Measurements from ENCODE around the gene MARCHF9.

MARCHF9 gene

GRCh38 chr12:57753756-57754337 is 1.1 kb upstream of the MARCHF9 start:
- DNase-seq (ENCODE audit: low read depth in 2 of 2) = no peak

- no peak for DNase-seq (ENCODE audit: low read depth in 2 of 2)
Observed at GRCh38 chr12:57755194-57755453, 221 bp downstream of the MARCHF9 start.

DNA sequence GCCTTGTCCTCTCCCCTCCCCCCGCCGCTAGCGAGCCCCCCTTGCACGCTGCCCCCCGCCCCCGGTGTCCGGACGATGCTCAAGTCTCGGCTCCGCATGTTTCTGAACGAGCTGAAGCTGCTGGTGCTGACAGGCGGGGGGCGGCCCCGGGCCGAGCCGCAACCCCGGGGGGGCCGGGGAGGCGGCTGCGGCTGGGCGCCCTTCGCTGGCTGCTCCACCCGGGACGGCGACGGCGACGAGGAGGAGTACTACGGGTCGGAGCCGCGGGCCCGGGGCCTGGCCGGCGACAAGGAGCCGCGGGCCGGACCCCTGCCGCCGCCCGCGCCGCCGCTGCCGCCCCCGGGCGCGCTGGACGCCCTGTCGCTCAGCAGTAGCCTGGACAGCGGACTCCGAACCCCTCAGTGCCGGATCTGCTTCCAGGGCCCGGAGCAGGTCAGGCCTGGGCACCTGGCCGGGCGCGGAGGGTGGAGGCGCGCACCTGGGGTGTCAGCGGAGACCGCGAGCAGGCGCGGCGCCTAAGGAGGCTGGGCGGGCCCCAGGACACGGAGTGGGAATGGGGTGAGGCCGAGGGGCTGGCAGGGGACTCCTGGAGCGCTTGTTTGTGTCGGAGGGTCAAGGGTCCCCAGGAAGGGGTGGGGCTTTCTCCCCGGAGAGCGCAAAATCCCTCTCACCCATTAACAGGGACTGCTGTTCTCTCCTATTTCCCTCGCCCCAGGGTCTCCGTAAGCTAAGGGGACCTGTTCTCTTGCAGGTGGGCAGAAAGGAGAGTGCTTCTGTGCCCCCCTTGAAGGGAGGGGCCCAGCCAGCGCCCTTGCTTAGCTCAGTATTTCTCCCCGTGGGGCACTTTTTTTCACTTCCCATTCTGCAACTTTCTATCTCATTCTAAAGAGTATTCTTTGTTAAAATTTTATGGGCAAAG is 810 bp downstream of the MARCHF9 start:
- no peak for DNase-seq (ENCODE audit: low read depth in 2 of 2)

DNA sequence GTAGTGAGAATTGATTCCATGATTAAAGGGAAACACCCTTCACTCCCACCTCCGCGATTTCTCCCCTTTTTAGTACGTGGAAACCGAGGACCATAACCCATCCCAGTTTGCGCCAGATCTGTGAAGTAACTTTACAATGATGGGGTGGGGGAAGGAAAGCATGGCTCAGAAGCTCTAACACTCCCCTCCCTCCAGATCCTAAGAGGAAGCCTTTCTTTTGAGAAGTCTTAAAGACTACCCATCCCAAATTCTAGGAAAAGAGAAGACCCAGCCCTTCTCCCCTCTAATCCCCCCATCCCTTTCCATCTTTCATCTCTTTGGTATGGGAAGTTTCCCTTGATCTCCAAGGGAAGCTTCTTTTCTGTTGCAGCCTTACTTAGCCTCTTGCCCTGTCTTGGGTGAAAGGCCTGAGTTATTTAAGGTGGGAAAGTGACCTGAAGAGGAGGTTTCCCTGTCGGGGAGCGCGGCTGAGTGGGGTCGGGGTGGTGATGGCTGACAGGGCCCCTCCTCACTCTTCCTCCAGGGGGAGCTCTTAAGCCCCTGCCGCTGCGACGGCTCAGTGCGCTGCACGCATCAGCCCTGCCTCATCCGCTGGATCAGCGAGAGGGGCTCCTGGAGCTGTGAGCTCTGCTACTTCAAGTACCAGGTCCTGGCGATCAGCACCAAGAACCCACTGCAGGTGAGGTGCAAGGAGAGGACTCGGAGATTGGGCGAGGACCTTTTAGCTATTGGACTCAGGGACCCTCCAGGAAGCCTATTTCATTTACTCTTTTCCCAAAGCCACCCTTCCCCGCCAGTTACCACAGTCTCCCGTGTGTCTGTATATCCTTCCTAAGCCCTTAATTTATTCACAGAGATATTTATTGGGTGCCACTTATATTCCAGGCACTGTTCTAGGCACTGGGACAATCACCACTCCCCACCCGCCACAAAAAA is 1.8 kb downstream of the MARCHF9 start:
- DNase-seq (ENCODE audit: low read depth in 2 of 2) = no peak

- no peak for DNase-seq (ENCODE audit: low read depth in 2 of 2)
Observed at GRCh38 chr12:57757771-57758170, 2.9 kb downstream of the MARCHF9 start.

- no peak for DNase-seq (ENCODE audit: low read depth in 2 of 2)
Observed at GRCh38 chr12:57758552-57759359, 3.9 kb downstream of the MARCHF9 start.

GRCh38 chr12:57759360-57759980 is 4.6 kb downstream of the MARCHF9 start:
- no peak for DNase-seq (ENCODE audit: low read depth in 2 of 2)

DNA sequence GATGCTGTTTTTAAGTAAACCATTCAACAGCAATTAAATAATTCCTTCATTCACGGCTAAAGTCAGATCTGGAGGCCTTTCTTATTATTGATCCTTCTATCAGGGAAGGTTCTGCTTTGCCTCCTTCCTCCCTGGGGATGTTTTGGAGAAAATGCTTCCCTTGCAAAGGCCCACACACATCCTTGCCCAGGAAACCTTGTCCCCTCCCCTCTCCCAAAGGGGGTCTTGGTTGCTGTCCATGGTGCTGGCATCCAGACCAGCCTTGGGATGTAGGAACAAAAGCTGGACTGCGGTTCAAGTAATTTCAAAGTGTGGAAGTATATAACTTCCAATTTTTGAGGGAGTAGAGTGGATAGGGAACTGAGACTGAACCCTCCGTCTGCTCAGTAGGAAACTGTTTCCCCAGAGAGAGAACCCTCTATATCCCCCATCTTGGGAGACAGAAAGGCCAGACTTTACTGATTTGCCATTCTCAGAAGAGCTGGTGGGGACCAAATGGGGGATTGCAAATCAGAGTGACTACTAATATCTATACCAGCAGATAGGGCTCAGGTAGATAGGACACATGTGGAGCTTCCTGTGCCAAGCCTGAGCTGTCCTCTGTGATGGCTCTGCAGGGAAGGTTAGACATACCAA is 5.6 kb downstream of the MARCHF9 start:
- DNase-seq (ENCODE audit: low read depth in 2 of 2) = no peak

DNA sequence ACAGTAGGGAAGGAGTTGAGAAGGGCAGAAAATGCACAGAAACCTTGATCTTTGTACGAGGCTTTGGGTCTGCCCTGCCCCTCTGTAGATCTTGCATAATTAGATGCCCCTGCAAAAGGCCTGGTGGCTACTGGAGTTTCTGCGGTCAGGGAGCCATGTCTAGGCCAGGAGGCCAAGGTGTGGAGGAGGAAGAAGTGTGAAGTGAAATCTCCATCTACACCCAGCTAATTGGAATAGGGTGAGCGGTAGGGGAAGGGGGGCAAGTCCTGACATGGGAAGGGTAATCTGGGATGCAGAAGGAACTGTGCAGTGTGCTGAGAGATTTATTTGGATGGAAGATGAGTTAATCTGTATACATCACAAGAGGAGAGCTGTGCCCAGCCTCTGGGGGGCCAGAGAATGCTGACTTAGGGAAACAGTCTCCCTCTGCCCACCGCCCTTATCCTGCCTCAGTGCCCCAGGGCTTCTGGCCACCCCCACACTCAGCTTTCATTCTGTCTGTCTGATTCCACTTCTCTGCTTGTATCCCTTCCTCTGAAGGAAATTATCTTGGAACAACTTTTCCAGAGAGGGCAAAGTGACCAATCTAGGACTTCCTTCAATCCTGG is 6.6 kb downstream of the MARCHF9 start:
- DNase-seq (ENCODE audit: low read depth in 2 of 2) = no peak

DNA sequence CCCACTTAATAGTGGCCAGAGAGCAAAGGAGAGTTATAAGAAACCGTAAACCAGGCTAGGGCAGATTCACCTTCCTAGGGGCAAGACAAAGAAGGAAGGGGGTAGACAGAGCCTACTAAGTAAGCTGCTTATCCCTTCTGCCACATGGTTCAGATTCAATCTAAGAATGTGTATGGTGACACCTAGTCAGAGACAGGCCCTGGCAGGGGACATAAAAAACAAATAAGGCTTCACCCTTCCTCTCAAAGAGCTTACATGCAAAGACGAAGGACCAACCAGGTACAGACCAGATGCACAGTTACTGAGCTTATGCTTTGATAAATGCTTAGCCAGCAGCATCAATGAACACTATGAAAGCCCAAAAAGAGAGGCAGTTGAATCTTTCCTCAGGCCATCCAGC is 7.6 kb downstream of the MARCHF9 start:
- no peak for DNase-seq (ENCODE audit: low read depth in 2 of 2)

- no peak for DNase-seq (ENCODE audit: low read depth in 2 of 2)
Observed at GRCh38 chr12:57763881-57764661, 9.2 kb downstream of the MARCHF9 start.

DNA sequence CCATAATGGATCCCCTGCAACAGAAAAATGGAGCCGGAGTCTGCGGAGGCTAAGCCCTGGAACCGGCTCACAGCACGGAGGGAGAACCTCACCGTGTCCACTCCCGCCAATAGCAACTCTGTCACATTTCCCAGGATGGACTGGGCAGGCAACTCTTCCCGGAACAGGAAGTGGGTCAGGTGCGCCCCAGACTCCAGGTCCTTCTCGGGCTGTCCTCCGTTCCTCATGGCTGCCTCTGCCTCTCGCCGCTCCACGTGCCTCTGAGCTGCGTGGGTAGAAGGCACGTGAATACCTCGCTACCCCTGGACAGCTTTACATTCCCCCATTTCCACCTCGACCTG is 9.7 kb downstream of the MARCHF9 start:
- DNase-seq (ENCODE audit: low read depth in 2 of 2) = no peak

DNA sequence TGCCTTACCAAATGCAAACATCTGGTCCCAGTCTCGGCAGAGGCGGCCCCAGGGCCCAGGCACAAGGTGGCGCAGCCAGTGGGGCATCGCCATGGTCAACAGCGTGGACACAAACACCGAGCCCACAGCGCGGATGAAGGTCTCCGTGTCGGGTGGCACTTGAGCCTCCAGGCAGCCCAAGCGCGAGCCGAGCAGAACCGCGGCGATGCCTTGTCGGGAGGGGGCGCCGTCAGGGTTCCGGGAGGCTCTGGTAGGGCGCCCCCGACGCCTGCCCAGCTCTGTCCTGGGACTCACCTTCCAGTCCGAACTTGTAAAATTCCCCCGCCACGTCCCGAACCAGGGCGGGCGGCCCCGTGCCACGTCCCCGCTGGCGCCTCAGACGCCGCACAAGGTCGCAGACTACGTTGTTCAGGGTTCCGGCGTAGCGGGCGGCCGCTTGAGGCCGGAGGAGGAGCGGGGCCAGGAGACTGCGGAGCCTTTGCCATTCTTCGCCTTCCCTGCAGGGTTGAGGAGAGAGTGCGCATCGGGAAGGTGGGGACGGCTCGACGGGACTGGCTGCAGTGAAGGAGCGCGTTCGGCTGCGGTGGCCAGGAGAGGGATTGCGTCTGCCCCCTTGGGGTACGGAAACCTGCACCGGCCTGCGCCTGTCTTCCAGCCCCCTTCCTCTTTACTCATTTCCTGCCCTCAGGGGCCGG is 10.2 kb downstream of the MARCHF9 start:
- DNase-seq (ENCODE audit: low read depth in 2 of 2) = no peak

DNA sequence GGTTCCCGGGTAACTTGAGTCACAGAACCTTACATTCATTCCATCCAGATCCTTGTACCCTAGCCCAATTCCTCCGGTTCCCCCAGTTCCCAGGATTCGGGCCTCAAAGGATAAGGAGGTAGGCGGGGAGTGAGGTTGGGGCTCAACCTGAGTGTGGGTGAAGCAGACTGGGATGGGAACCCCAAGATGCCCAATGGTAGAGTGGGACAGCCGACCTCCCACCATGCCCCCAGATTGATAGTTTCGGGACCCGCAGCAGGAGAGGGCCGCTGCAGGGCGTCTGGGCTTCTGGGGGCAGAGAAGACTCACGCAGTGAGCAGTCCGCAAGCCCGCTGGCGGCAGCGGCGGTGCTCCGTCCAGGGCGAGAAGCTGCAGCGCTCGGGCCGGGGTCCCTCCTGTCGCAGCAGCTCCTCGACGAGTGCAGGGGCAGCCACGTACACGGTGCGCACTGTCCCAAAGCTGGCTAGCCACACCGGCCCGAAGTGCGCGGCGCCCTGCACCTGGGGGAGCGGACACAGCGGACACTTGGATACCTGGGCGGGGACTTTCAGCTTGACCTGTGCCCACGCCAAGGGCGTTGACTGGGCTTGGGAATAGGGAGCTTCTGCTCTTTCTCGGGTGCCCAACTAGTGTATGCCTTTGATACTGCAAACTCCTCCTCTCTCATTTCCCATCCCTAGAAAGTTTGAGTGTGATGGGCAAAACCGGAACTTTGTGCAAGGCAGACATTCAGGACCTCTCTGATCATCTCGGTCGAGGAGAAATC is 11.0 kb downstream of the MARCHF9 start:
- DNase-seq (ENCODE audit: low read depth in 2 of 2) = no peak

DNA sequence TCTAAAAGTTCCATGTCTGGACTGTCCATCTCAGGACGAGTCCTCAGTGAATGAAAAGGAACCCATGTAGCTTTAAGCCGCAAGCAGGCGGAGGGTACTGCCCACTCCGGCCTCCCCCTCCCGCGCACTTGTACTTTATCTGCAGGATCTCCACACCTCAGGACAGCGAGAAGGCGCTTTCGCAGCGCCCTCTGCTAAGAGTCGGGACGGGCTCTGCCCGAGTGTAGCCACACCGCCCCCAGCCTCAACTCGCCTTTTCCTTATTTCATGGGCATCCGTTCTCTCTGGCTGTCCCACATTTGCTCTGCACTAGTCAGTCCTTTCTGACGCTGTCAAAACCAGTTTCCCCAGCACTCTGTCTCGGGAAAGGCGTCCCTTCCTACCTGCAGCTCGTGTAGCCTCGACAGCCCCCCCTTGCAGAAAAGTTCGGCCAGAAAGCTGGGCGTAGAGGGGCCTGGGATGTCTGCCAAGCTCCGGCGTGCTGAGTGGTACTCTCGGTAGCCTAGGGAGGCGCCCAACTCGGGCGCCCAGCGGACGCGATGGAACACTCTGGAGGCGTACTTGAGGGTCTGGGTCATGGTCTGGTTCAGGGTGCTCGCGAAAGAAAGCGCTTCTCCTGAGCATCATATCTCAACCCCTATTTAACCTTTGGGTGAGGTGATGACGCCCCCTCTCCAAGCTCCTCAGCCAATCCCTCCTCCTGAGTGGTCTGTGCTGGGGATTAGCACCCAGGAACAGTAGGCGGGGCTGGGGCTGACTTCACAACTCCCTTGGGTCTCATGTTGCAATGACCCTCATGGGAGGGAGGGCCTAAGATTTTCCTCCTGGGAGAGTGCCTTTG is 11.8 kb downstream of the MARCHF9 start, which contains the start of gene CYP27B1:
Gene CYP27B1 (minus strand): TSS at position 615 of the 841 bp plus-strand sequence. CDS start 37 bp downstream, at position 578.
- DNase-seq (ENCODE audit: low read depth in 2 of 2) = no peak

- no peak for DNase-seq (ENCODE audit: low read depth in 2 of 2)
Observed at GRCh38 chr12:57767305-57767698, 12.4 kb downstream of the MARCHF9 start.

DNA sequence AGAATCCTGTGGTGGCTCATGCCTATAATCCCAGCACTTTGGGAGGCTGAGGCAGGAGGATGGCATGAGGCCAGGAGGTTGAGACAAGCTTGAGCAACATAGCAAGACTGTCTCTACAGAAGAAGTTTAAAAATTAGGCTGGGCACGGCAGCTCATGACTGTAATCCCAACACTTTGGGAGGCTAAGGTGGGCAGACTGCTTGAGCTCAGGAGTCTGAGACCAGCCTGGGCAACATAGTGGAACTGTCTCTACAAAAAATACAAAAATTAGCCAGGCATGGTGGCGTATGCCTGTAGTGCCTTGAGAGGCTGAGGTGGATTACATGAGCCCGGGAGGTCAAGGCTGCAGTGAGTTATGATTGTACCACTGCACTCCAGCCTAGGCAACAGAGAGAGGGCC is 13.0 kb downstream of the MARCHF9 start:
- DNase-seq (ENCODE audit: low read depth in 2 of 2) = no peak
